Measurements from ENCODE around the gene CENPN.

CENPN gene

GRCh38 chr16:81077076-81077940 lies 70.3 kb downstream of the CENPN start, which contains the start of gene C16orf46:
Gene C16orf46, minus strand, starts transcription at chr16:81077238. Its CDS starts 13,283 bp downstream, at chr16:81063955.
- peak; percentile 95 to 96 for DNase-seq (ENCODE audit: low read depth in 2 of 2)

DNA sequence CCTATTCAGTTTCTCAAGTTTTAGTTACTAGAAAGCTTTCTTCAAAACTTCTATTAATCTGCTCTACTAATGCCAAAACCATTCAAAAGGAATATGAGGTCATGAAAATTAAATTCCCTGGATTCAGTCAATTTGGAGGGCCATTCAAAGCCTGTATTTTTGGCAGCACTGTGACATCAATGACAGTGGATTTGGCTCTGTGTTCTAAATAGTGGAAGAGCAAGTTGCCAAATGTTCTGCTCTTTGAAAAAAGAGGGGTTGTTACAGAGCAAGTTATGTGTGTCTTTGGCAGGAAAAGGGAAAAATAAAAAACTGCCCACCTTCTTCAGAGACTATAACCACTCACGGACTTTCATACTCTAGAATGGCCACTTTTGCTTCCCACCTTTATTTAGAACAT lies 73.2 kb downstream of the CENPN start:
- no peak for DNase-seq (ENCODE audit: low read depth in 2 of 2)

GRCh38 chr16:81081014-81081413 lies 74.0 kb downstream of the CENPN start:
- no peak for DNase-seq (ENCODE audit: low read depth in 2 of 2)

Measured in stimulated activated CD8-positive, alpha-beta memory T cell treated with anti-CD3 and anti-CD28 coated beads, Interleukin-7, amount 100 ng/mL, for 4 hours (primary cell).